Measurements from ENCODE around the gene IL37. TPM values are rescaled to one million over a fixed set of nuclear protein-coding genes. Genes with fewer than 3 reads are reported as not detected.

IL37 gene
- total RNA-seq: not detected

GRCh38 chr2:112910865-112911264 is at the start of gene IL37:
Gene IL37, plus strand, starts transcription at chr2:112911165. Its CDS starts 1,848 bp downstream, at chr2:112913013.
- no peak for DNase-seq (ENCODE audit: low spot score in 2 of 2)
- no peak for FAIRE-seq

GRCh38 chr2:112864072-112864471 is 46.9 kb upstream of the IL37 start:
- DNase-seq (ENCODE audit: low spot score in 2 of 2): no peak
- no peak for FAIRE-seq

GRCh38 chr2:112866128-112866835 is 44.7 kb upstream of the IL37 start:
- DNase-seq (ENCODE audit: low spot score in 2 of 2) (no peak), FAIRE-seq (no peak)

GRCh38 chr2:112867701-112868631 is 43.0 kb upstream of the IL37 start:
- FAIRE-seq (no peak), DNase-seq (ENCODE audit: low spot score in 2 of 2) (no peak)

GRCh38 chr2:112869258-112869842 is 41.6 kb upstream of the IL37 start:
- FAIRE-seq (no peak), DNase-seq (ENCODE audit: low spot score in 2 of 2) (no peak)

GRCh38 chr2:112870841-112871835 is 39.8 kb upstream of the IL37 start:
- DNase-seq (ENCODE audit: low spot score in 2 of 2): no peak
- no peak for FAIRE-seq

GRCh38 chr2:112876257-112876970 is 34.6 kb upstream of the IL37 start:
- DNase-seq (ENCODE audit: low spot score in 2 of 2) (no peak), FAIRE-seq (no peak)

GRCh38 chr2:112876971-112877361 is 34.0 kb upstream of the IL37 start:
- DNase-seq (ENCODE audit: low spot score in 2 of 2) (no peak), FAIRE-seq (no peak)

GRCh38 chr2:112877423-112877822 is 33.5 kb upstream of the IL37 start:
- FAIRE-seq (no peak), DNase-seq (ENCODE audit: low spot score in 2 of 2) (no peak)

- FAIRE-seq (no peak), DNase-seq (ENCODE audit: low spot score in 2 of 2) (no peak)
Measured at GRCh38 chr2:112879491-112880041, 31.4 kb upstream of the IL37 start.

GRCh38 chr2:112880091-112880531 is 30.9 kb upstream of the IL37 start:
- no peak for DNase-seq (ENCODE audit: low spot score in 2 of 2)
- no peak for FAIRE-seq

GRCh38 chr2:112880696-112881095 is 30.3 kb upstream of the IL37 start:
- DNase-seq (ENCODE audit: low spot score in 2 of 2): no peak
- no peak for FAIRE-seq

GRCh38 chr2:112881217-112881985 is 29.6 kb upstream of the IL37 start:
- peak; percentile 14 to 51 for DNase-seq (ENCODE audit: low spot score in 2 of 2)
- no peak for FAIRE-seq

- DNase-seq (ENCODE audit: low spot score in 2 of 2): no peak
- FAIRE-seq: no peak
Measured at GRCh38 chr2:112883669-112884068, 27.3 kb upstream of the IL37 start.

- FAIRE-seq (no peak), DNase-seq (ENCODE audit: low spot score in 2 of 2) (no peak)
Measured at GRCh38 chr2:112884869-112885505, 26.0 kb upstream of the IL37 start.

GRCh38 chr2:112885506-112885902 is 25.5 kb upstream of the IL37 start:
- FAIRE-seq (no peak), DNase-seq (ENCODE audit: low spot score in 2 of 2) (no peak)

- DNase-seq (ENCODE audit: low spot score in 2 of 2): no peak
- FAIRE-seq: no peak
Measured at GRCh38 chr2:112886291-112886690, 24.7 kb upstream of the IL37 start.

All from frontal cortex (tissue), 4 donors.